Islet of Langerhans (tissue), 1 donor: ENCODE data around the gene TTBK2.
"Not testable (repeated sequence)": the region's sequence is repeated elsewhere in the genome, so short reads cannot be mapped to it uniquely, and the experiment has no call there.

ENCODE experiments used
- FAIRE-seq: peaks from one replicate; lab custom pipeline; 2011; peaks lifted over from hg19 to GRCh38; lab: Jason Lieb, UNC

The TTBK2 gene

DNA sequence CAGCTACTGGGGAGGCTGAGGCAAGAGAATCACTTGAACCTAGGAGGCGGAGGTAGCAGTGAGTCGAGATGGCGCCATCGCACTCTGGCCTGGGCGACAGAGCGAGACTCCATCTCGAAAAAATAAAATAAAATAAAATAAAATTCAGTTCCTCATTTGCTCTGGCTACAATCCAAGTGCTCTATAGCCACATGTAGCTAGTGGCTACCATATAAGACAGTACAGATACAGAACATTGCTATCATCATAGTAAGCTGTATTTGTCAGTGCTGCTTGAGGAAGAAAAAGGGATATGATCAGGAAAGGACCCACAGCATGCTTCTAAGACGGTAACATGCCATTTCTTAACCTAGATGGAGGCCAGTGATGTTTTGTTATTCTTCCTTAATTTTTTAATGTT, 95.0 kb downstream of the TTBK2 start:
- no peak for FAIRE-seq

DNA sequence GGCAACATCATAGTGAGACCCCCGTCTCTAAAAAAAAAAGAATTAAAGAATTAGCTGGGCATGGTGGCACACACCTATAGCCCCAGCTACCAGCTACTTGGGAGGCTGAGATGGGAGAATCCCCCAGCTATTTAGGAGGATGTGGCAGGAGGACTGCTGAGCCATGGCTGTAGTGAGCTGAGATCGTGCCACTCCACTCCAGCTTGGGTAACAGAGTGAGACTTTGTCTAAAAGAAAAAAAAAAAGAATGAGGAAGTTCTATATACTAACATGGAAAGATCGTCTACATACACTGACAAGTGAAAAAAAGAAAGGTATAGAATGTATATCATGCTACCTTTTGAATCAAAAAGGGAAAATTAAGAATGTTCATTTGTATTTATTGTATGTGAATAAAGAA, 99.8 kb downstream of the TTBK2 start:
- FAIRE-seq = no peak

DNA sequence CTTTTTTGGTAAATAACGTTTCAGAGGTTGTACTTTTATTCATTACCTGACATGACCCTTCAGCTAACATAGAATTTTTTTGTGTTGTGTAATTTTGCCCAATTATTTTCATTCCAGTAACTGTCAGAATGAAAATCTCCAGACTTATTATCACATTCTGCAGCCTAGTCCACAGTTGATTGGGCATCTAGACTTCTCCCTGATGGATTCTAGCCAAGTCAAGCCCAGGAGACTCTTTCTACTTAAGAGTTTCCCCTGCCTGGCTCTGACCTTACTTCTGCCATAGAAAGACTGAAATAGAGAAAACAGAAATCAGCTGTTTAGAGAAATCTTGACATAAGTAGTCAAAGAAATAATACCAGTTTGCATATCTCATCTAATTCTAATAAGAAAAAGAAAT, 100.8 kb downstream of the TTBK2 start:
- FAIRE-seq = no peak

DNA sequence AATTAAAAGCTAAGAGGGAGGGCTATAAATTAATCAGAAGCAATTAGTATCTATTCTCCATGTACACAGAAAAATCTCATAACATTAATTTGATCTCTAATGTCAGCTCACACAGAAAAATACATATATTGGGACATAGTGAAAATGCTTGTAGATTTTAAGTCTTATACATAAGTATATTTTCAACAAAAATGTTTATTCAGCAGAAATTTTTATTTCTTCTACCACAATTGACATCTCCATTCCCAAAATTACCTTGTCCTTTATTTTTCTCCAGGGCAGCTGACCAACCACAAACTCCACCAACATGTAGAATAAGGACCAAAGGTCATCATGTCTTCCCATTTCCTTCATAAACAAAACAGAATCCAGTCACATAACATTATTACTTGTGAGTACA, 109.1 kb downstream of the TTBK2 start:
- FAIRE-seq = no peak

DNA sequence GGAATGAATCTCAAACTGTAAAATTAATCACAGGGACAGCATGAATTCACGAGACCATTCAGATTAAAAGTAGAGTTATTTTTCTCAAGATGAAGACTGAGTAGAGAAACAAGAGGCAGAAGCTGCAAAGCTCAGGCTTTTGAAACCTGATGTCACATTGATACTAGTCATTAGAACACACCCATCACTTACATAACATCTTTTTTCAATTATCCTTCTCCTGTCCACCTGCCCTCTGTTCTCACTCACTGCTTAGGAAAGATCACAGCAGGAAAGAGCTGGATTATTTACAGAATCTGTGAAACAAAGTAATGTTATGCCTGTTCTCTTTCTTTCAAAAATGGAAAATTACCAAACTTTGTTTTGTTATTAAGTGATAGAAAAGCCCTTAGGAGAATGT, 111.7 kb downstream of the TTBK2 start:
- no peak for FAIRE-seq

DNA sequence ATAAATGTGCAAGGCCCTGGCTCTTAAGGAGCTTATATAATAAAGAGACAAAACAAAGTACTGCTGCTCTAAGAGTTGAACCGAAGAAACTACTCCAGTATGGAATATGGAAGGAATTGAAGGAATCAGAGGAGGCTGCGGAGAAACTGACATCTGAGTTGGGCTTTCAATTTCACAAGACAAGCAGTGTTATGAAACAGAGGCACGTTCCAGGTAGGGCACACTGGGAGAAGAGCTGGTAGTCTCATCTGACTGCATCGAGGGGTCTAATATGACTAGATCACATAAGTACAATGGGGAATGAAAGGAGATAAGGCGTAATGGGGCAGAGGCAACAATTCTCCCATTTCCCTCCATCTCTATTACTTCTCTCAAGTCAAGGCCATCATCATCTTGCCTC, 115.3 kb downstream of the TTBK2 start:
- no peak for FAIRE-seq

DNA sequence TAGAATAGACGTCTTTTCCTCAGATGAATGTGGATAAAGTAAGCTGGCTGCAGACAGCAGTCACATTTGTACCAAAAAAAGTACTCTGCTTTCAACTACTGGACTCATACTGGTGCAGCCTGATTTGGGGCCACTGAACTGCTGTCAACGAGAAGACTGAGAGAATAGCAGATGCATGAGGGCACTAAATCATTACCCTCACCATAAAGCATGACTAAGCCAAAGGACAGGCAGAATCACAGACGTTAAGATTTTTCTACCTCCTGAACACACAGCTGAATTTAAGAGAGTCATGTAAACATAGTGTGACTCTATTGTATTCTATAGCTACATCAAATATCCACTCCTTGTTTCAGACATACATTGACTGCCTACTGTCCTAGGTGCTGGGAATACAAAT, 115.8 kb downstream of the TTBK2 start:
- FAIRE-seq = no peak

DNA sequence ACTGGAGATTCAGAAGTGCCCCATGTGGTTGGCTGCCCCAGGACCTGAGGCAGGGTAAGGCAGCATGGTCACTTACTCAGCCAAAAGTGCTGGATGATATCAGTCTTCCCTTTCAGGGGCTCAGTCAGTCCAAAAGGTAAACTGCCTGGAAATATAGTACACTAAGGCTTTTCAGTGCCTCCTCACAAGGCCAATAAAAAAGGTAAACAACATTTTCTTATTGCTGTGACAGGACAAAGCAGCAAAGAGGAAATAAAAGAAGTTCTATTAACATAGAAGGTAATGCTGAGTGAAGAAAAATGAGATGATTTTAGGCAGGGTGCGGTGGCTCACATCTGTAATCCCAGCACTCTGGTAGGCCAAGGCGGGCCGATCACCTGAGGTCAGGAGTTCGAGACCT, 117.1 kb downstream of the TTBK2 start:
- FAIRE-seq = no peak

DNA sequence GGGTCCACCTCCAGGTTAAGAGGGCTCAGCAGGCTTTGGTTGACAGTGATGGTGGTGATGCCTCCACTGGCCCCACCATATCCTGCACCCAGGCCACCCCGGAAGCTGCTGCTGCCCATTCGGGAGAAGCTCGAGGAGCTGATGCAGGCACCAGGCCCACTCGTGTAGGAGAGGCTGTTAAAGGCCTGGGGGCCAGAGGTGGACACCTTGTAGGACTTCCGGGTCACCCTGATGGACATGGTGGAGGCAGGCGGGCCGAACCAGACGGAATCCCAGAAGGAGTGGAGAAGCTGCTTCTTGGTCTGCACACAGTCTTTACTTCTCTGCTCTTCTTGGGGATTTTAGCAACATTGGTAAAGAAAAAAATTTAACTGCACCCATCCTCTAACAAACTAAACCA, 118.4 kb downstream of the TTBK2 start:
- FAIRE-seq = no peak

DNA sequence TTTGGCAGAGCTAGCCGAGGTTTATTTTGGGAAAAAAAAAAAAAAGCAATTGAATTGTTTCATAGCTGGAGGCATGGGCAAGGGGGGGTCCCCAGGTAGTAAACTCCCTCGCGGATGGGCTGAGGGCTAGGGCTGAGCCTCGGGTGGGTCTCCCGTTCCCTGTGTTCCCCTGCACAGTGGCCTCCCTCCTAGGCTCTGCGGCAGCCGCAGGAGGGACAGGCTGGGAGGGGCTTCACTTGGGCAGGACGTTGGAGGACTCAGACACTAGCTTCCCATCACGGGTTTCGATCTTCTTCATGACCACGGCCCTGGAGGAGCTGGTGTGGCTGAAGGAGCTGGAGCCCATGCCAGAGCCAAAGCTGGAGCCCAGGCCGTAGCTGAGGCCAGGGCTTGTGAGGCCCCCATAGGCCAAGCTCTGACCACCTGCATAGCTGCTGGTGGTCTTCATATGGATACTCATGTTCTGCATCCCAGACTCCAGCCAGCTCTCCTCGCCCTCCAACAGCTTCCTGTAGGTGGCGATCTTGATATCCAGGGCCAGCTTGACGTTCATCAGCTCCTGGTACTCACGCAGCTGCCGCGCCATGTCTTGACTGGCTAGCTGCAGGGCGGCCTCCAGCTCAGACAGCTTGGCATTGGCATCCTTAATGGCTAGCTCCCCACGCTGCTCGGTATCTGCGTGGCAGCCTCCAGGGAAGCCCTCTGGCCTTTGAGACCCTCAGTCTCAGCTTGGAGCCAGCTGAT, 119.7 kb downstream of the TTBK2 start:
- no peak for FAIRE-seq

DNA sequence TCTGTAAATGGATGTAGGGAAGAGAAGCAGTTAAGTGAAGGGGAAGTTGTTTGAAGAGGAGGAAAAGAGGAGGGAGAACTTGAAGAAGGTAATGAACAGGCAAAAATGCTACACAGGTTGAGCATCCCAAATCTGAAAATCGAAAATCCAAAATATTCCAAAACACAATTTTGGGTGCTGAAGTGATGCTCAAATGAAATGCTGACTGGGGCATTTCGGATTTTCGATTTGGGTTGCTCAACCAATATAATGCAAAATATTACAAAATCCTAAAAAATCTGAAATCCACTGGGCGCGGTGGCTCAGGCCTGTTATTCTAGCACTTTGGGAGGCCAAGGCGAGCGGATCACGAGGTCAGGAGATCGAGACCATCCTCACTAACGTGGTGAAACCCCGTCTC, 121.8 kb downstream of the TTBK2 start:
- FAIRE-seq = no peak

DNA sequence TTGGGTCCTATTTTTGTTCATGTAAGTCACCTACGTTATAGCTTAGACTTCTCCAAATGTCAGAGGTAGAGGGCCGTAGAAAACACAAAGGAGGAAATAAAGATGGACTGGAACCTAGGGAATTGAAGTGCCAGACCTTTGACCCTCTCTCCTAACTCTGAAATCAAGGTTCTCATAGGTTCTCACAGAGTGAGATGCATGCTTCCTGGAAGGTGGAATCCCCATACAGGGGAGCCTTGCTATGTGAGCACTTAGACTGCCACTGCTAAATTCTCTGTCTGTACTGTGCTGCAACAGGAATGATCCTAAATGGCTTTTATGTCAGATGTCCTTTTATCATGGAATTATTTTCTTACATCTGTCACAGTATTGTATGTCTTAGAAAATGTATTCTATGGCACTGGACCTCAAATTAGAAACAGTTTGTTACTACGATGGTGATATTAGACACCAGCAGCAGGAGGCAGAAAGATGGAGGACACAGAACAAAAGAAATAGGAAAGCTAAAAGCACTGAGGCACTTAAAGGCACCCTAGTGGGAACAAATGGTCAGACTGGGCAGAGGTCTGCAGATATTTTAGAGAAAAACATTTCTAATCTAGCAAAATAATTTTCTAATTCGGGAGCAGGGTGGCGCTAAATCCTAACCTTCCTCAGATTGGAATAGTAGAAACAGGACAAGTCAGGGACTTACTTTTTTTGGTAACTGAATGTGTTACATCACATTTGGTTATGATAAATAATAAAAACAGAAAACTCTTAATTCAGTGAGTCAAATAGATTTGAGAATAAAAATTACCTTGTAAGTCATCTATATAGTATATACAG, 123.4 kb downstream of the TTBK2 start:
- no peak for FAIRE-seq

DNA sequence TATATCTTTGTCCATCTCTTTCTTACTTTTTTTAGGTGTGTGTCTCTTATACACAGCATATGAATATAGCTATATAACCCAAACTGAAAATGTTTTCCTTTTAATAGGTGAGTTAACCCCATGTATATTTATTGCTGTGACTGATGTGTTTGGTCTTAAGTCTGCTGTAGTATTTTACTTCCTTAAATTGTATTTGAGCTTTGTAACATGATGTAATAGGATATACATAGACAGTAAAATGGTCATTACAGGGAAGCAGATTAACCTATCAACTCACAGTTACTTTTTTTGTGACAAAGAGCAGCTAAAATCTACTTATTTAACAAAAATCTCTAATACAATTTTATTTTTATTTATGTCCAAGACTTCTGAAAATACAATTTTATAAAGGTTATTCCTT, 131.9 kb downstream of the TTBK2 start:
- FAIRE-seq = no peak

DNA sequence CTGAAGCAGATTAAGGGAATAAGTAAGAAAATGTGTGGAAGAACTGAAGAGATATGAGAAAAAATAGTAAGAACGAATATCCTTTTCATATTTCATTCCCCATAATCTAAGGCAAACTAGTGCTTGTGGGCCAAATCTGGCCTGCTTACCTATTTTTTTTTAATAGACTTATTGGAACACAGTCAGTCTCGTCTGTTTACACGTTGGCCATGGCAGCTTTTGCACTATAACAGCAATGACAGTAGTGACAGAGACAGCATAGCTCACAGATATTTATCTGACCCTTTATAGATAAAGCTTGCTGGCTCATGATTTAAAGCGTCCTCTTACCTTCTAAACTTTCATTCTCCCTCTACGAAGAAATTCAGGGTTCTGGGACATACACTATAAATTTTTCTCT, 133.6 kb downstream of the TTBK2 start:
- FAIRE-seq = no peak

DNA sequence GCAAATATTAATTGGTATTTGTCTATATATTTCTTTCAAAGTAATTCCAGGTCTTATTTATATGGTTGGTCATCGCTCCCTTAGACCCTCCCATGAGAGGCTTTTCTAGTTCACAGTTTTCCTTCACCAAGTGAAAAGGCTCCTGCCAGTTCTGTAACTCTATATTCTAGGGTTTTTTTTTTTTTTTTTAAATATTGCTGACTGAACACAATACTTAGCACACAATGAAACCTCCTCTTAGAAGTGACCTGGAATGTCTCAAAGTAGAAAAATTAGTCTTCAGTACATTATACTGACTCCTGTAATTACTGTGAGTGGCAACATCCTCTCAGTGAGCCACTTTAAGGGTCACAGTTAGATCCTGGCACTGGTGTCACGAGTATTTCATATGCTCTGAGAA, 135.0 kb downstream of the TTBK2 start:
- no peak for FAIRE-seq

DNA sequence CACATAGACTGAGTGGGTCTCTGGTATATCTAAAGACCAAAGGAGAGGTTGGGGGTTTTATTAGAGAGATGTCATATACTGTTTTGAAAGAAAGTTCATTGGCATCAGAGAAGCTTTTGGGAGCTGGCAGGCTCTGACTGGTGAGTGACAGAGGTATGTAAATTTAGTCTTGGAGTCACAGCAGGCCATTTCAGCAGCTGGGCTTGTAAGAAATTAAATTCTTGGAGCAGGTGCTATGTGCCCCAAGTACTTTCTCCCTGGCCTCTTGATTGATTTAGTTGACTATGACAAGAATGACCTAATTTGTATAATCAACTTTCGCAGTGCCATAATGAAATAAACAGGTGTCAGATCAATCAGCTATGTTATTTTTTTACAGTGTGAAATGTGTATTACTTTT, 135.9 kb downstream of the TTBK2 start:
- no peak for FAIRE-seq

DNA sequence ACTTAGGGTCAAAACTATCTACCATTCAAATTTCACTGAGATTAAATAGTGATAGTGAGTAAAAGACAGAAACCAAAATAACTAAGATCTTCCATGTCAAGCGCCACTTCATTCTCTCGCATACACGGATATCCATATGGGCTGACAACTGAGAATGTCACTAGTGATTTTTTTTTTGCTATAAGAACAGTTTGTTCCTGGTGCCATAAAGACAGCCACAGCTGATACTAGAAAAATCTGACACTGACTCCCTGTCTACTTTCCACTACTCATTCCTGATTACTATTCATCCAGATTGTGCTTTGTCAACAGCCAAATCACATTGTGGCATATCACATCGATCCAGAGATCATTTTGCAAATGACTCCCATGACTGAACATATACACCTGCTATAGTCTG, 137.9 kb downstream of the TTBK2 start:
- FAIRE-seq = no peak

DNA sequence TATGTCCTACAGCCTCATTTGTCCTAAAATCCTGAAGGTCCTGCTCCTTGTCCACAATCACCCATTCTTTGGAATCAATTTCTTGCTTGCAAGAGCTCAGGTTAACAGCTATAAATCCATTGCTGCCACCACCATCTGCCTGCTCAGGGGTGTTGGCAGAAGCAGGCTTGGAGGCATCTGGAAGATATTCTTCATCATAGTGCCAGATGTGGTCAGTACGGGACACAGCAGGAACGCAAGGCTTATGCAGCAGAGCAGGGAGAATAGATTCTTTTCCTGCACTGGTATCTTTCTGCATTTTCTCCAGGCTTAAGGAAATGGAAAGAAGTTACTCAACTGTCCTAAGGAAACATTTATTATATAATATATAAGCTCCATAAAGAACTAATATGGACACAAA, 145.2 kb downstream of the TTBK2 start:
- no peak for FAIRE-seq

DNA sequence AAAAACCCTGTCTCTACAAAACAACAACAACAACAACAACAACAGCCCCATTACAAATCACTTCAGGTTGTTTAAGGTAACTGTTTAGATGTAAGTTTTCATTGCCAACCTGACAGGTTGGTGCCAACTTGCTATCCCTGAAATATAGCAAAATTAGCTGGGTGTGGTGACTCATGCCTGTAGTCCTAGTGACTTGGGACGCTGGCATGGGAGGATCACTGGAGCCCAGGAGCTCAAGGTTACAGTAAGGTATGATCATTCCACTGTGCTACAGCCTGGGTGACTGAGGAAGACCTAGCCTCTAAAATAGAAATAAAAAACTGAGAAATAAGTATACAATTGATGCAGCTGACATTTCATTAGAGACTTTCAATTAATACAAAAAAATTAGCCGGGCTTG, 147.7 kb downstream of the TTBK2 start:
- FAIRE-seq = no peak

DNA sequence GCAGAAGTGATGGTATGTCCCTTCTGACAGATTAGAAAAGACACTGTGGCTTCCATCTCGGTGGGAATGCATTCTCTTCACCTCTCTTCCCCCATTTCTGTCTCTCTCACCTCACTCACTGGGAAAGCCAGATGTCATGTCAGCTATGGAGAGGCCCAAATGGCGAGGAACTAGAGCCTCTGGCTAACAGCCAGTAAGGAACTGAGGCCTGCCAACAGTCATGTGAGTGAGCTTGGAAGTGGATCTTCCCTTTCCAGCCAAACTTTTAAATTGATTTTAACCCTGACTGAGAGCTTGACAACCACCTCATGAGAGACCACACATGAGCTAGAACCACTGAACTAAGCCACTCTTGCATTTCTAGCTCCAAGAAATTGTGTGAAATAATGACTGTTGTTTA, 148.4 kb downstream of the TTBK2 start:
- FAIRE-seq = no peak

DNA sequence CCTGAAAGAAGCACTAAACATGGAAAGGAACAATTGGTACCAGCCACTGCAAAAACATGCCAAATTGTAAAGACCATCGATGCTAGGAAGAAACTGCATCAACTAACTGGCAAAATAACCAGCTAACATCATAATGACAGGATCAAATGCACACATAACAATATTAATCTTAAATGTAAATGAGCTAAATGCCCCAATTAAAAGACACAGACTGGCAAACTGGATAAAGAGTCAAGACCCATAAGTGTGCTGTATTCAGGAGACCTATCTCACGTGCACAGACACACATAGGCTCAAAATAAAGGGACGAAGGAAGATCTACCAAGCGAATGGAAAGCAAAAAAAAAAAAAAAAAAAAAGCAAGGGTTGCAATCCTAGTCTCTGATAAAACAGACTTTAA, 154.5 kb downstream of the TTBK2 start:
- not testable (repeated sequence) for FAIRE-seq

DNA sequence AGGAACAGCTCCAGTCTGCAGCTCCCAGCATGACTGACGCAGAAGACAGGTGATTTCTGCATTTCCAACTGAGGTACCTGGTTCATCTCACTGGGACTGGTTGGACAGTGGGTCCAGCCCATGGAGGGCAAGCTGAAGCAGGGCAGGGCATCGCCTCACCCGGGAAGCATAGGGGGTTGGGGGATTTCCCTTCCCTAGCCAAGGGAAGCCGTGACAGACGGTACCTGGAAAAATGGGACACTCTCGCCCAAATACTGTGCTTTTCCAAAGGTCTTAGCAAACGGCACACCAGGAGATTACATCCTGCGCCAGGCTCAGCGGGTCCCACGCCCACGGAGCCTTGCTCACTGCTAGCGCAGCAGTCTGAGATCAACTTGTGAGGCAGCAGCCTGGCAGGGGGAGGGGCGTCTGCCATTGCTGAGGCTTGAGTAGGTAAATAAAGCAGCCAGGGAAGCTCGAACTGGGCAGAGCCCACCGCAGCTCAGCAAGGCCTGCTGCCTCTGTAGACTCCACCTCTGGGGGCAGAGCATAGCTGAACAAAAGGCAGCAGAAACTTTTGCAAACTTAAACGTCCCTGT, 156.3 kb downstream of the TTBK2 start:
- FAIRE-seq = not testable (repeated sequence)

DNA sequence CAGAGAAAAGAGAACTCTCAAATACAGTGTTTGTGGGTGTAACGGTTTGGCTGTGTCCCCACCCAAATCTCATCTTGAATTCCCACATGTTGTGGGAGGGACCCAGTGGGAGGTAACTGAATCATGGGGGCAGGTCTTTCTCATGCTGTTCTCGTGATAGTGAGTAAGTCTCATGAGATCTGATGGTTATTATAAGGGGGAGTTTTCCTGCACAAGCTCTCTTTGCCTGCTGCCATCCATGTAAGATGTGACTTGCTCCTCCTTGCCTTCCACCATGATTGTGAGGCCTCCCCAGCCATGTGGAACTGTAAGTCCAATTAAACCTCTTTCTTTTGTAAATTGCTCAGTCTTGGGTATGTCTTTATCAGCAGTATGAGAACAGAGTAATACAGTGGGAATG, 158.8 kb downstream of the TTBK2 start:
- not testable (repeated sequence) for FAIRE-seq

DNA sequence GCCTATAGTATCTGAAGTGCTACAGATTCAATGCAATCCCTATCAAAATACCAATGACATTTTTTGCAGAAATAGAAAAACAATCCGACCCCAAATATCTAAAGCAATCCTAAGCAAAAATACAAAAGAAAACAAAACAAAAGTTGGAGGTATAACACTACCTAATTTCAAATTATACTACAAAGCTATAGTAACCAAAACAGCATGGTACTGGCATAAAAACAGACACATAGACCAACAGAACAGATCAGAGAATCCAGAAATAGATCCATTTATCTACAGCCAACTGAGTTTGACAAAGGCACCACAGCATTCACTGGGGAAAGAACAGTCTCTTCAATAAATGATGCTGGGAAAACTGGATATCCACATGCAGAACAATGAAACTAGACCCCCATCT, 159.8 kb downstream of the TTBK2 start:
- FAIRE-seq = no peak
